NB4 (cell line): ENCODE results near the gene DGKD.

ENCODE experiments used
- DNase-seq: peaks from one replicate; pipeline ENCODE4 v3.0.0; 2010; ENCODE audit warnings: low read depth
- H3K4me3 ChIP-seq: one replicate; pipeline ENCODE4 v1.5.1; 2011; ENCODE audit warnings: mild to moderate bottlenecking, low read depth, low read length, moderate library complexity
- MYC ChIP-seq: IDR thresholded peaks from 2 replicates; pipeline ENCODE4 v1.6.1; 2011; ENCODE audit warnings: low read depth, low read length
- POLR2A ChIP-seq: IDR thresholded peaks from 2 replicates; pipeline ENCODE4 v1.6.1; 2011; ENCODE audit warnings: mild to moderate bottlenecking; ENCODE audit not compliant: insufficient read length; ENCODE audit errors: extremely low read depth
- TF ChIP-seq, protein P1 (sequence below): IDR thresholded peaks from 2 replicates; pipeline ENCODE4 v1.6.1; 2011; ENCODE audit warnings: low read depth, low read length
- TF ChIP-seq, protein P2 (sequence below): IDR thresholded peaks from one replicate; pipeline ENCODE4 v1.5.1; 2012; ENCODE audit warnings: low read depth, low read length

Gene DGKD

DNA sequence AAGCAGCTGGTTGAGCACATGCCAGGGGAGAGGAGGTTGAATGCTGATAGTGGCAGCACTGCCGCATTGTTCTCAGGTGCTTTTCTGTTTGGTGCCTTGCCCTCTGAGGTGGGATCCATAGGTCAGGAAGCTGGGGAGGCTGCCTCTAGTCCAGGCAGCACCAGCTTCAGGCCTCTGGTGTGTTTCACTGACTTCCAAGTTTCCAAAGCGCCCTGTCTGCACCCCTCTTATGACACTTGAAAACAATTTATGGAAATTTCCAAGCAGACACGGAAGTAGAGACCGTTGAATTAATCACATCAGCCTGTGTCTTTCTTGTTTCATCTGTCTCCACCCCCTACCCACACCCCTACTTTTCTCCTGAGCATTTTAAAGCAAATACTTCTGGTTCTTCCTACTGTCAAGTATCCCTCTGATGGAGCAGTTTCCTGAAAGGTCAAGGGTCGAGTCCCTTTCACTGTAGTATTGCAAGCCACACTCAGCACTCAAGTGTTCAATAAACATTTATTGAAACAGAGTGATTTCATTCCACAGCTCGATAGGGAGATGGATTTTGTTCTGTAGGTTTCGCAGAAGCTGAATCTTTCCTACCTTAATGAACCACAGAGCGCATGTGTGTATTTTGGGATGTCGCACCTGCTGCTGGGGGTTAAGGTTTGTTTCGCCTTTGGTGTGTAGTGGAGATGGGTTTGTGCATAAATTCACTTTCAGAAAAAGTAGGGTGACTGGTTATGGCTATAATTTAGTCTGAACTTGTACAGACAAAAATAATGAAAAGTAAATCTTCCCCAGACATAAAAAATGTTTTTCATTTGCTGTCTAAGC, 21.4 kb downstream of the DGKD start:
- TF ChIP-seq MYC: no peak
- TF ChIP-seq POLR2A: no peak
- TF ChIP-seq, protein P1, sequence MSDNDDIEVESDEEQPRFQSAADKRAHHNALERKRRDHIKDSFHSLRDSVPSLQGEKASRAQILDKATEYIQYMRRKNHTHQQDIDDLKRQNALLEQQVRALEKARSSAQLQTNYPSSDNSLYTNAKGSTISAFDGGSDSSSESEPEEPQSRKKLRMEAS: no peak
- TF ChIP-seq, protein P2, sequence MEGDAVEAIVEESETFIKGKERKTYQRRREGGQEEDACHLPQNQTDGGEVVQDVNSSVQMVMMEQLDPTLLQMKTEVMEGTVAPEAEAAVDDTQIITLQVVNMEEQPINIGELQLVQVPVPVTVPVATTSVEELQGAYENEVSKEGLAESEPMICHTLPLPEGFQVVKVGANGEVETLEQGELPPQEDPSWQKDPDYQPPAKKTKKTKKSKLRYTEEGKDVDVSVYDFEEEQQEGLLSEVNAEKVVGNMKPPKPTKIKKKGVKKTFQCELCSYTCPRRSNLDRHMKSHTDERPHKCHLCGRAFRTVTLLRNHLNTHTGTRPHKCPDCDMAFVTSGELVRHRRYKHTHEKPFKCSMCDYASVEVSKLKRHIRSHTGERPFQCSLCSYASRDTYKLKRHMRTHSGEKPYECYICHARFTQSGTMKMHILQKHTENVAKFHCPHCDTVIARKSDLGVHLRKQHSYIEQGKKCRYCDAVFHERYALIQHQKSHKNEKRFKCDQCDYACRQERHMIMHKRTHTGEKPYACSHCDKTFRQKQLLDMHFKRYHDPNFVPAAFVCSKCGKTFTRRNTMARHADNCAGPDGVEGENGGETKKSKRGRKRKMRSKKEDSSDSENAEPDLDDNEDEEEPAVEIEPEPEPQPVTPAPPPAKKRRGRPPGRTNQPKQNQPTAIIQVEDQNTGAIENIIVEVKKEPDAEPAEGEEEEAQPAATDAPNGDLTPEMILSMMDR: no peak
- H3K4me3 ChIP-seq: no peak overlapping the region
- no peak for DNase-seq

DNA sequence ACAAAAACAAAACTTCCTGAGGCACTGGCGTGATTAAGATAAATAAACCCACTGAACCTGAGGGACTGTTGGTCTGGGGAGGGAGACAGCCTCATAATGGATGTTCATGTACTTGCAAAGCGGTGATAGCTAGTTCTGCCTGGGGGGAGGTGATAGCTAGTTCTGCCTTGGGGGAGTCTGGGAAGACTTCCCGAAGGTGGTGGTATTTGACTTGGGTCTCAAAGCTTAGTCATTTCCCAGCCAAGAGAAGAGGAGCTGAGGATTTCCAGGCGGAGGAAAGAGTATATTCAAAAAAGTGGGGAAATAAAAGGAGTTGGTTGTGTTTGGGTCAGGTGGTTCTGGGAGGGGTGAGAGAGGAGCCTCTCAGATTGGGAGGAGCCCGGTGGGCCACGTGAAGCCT, 24.7 kb downstream of the DGKD start:
- DNase-seq: no peak
- no peak overlapping the region for H3K4me3 ChIP-seq
- TF ChIP-seq, protein P1: no peak
- TF ChIP-seq, protein P2: no peak
- no peak for TF ChIP-seq MYC
- no peak for TF ChIP-seq POLR2A

DNA sequence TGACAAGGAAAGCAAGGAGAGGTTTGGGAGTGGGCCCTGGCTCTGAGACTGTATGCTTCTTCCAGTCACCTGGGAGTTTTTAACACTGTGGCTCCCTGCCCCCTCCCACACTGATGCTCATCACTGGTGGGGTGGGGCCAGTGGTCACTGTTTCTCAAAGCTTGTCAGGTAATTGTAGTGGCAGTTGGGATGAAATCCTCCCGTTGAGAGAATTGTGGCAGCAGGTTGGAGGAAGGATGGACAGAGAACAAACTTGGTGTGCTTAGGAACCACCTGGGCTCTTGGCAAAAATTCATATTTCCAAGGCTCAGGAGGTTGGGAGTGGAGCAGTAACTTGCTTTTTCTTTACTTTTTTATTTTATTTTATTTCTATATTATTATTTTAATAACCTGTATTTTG, 25.1 kb downstream of the DGKD start:
- TF ChIP-seq, protein P1: no peak
- TF ChIP-seq, protein P2: no peak
- TF ChIP-seq POLR2A (no peak), MYC (no peak)
- no peak for DNase-seq
- H3K4me3 ChIP-seq: no peak overlapping the region

DNA sequence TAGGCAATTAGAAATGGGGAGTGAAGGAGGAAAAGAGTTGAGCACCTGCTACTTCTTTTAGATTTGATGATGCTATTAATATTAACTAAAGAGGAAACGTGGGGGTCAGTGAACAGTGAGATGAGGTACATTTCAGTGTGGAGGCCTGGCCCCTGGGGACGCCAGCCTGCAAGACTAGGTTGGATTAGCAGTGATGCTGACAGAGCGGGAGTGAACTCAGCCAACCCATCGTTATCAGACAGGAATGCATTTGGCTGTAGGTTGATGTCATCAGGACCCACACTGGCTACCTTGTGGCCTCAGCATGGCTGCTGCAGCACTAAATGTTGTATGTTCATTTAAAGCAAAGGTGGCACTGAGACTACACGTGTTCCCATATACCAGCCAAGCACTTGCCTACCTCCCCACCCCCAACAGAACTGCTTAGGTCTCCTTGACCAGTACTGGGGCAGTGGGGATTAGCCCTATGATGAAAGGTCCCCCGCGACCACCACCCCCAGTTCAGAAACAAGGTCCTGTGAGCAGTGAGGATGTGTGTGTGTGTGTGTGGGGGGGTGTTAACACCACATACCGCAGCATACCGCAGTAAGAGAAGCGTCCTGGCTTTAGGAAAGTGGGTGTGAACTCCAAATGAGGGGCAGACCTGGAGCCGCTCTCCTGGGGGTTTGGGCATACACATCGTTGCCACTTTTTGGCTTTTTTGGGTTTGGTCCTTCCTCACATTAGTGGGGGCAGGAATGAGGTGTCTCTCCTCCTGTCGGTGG, 26.0 kb downstream of the DGKD start:
- DNase-seq: no peak
- no peak overlapping the region for H3K4me3 ChIP-seq
- TF ChIP-seq, protein P2: no peak
- TF ChIP-seq POLR2A: no peak
- TF ChIP-seq MYC: no peak
- TF ChIP-seq, protein P1: no peak

DNA sequence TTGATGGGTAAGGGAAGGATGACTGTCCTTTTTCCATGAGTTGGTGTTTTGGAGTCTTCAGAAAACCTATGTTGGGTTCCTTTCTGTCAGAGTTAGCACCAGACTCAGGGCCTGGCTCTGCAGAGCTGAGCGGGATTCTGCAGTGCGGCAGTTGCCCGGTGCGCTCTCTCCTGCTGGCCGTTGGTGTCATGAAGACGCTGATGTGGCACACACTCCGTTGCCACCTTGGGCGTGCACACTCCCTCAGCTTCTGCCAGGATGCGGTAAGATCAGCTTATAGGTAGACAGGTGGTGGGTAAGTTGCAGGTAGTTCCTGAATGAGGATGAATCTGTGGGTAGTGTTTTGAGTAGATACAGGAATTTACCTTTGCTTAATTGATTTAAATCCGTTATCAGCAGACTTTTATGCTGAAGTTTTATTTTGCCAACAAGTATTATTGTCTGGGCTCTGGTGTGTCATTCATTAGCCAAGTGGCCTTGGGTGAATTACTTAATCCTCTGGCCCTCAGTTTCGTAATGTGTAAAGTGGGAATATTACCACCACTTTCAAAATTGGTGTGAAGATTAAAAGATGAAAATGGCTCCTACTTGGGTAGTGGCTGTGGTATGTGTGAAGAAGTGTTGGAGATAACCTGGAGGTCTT, 26.8 kb downstream of the DGKD start:
- DNase-seq: peak; percentile 44
- no peak overlapping the region for H3K4me3 ChIP-seq
- TF ChIP-seq MYC: no peak
- no peak for TF ChIP-seq POLR2A
- TF ChIP-seq, protein P2: no peak
- TF ChIP-seq, protein P1: no peak
